GM12878 (cell line): Measurements from ENCODE around the gene RP9. TPM values are rescaled to one million over a fixed set of nuclear protein-coding genes. Genes with fewer than 3 reads are reported as not detected.

Experiments
- ATAC-seq: fragments of 200-7000 bp; cut with Tn5 transposase; 3 replicates; pipeline ENCODE4 v1.9.1; 2020; ENCODE audit warnings: mild to moderate bottlenecking, moderate library complexity
- BruUV-seq: library from RNA; stranded (reverse); fragments of 400-500 nt; replicated peaks from 2 replicates; lab custom pipeline; 2021; lab: Mats Ljungman, UMichigan
- CTCF ChIA-PET: fragments of 300-600 bp; sonication (Branson Sonifier 250); formaldehyde crosslinking; extraction: SDS; loops from one replicate; lab custom pipeline; 2021; ENCODE audit warnings: inconsistent platforms; lab: Yijun Ruan, JAX
- POLR2A ChIA-PET: fragments of 350-600 bp; formaldehyde crosslinking; extraction: SDS; loops from one replicate; lab custom pipeline; 2021; ENCODE audit warnings: inconsistent platforms; lab: Charles Lee
- RAD21 ChIA-PET: fragments of 300-600 bp; sonication (Branson Sonifier 250); formaldehyde crosslinking; loops from one replicate; lab custom pipeline; 2023; ENCODE audit warnings: antibody characterized with exemption; ENCODE audit not compliant: unreplicated experiment; lab: Charles Lee
- SMC1A ChIA-PET: fragments of 300-600 bp; sonication (Branson Sonifier 250); formaldehyde crosslinking; loops from one replicate; lab custom pipeline; 2023; ENCODE audit not compliant: unreplicated experiment, uncharacterized antibody; lab: Charles Lee
- DNase-seq: peaks from one replicate; pipeline ENCODE4 v3.0.0-alpha.2; 2011; ENCODE audit warnings: low read depth, low spot score
- FAIRE-seq: peaks from 3 replicates; lab custom pipeline; 2011; peaks lifted over from hg19 to GRCh38; lab: Jason Lieb, UNC
- H2AFZ ChIP-seq: 2 replicates; pipeline ENCODE4 v1.6.0; 2011; ENCODE audit warnings: low read depth, low read length, control low read depth; ENCODE audit not compliant: control insufficient read depth
- H3K27ac ChIP-seq: 2 replicates; pipeline ENCODE4 v1.5.1; 2011; ENCODE audit warnings: control low read depth; ENCODE audit not compliant: control insufficient read depth, insufficient read depth
- H3K27me3 ChIP-seq, 2 experiments: replicated peaks in 1 of 2; 2 replicates each; pipeline versions ENCODE4 v1.6.0 to v1.6.1; 2011; ENCODE audit warnings: low read length in 1 of 2; ENCODE audit not compliant: control insufficient read depth in 2 of 2, insufficient read depth in 2 of 2
- H3K36me3 ChIP-seq, 2 experiments: 2 replicates each; pipeline ENCODE4 v1.5.1; 2011; ENCODE audit warnings: low read length in 1 of 2; ENCODE audit not compliant: control insufficient read depth in 2 of 2, insufficient read depth in 2 of 2
- H3K4me1 ChIP-seq: 2 replicates; pipeline ENCODE4 v1.6.1; 2011; ENCODE audit warnings: mild to moderate bottlenecking, low read length, moderate library complexity, mixed read lengths; ENCODE audit not compliant: control insufficient read depth, insufficient read depth
- H3K4me2 ChIP-seq: 2 replicates; pipeline ENCODE4 v1.6.0; 2011; ENCODE audit warnings: control low read depth; ENCODE audit not compliant: control insufficient read depth, insufficient read depth
- H3K4me3 ChIP-seq: fragments of 200-600 bp; sonication (generic); 2 replicates; pipeline ENCODE4 v1.5.1; 2016
- H3K79me2 ChIP-seq: 2 replicates; pipeline ENCODE4 v1.6.0; 2011; ENCODE audit warnings: low read length; ENCODE audit not compliant: control insufficient read depth, insufficient read depth
- H3K9ac ChIP-seq: 2 replicates; pipeline ENCODE4 v1.8.0; 2011; ENCODE audit warnings: low read length, control low read depth, mixed read lengths; ENCODE audit not compliant: control insufficient read depth, insufficient read depth
- H3K9me3 ChIP-seq: replicated peaks from 3 replicates; pipeline ENCODE4 v1.5.1; 2011; ENCODE audit warnings: mild to moderate bottlenecking, low read length; ENCODE audit not compliant: control insufficient read depth, insufficient read depth
- H4K20me1 ChIP-seq: 2 replicates; pipeline ENCODE4 v1.6.0; 2011; ENCODE audit not compliant: control insufficient read depth, insufficient read depth
- BCL11A ChIP-seq: IDR thresholded peaks from 2 replicates; pipeline ENCODE4 v1.6.1; 2011; ENCODE audit warnings: low read depth, low read length
- DPF2 ChIP-seq: fragments of 450-650 bp; IDR thresholded peaks from 2 replicates; pipeline ENCODE4 v1.6.1; 2017; ENCODE audit warnings: mild to moderate bottlenecking
- ESRRA ChIP-seq: IDR thresholded peaks from 2 replicates; pipeline ENCODE4 v1.6.1; 2012; ENCODE audit warnings: mild to moderate bottlenecking, low read length, improper control_type of control experiment
- EZH2 ChIP-seq: IDR thresholded peaks from 2 replicates; pipeline ENCODE4 v1.6.1; 2012; ENCODE audit warnings: low read depth, mild to moderate bottlenecking, control low read depth, inconsistent platforms, low read length, borderline replicate concordance; ENCODE audit not compliant: control insufficient read depth
- FOS ChIP-seq: IDR thresholded peaks from 3 replicates; pipeline ENCODE4 v1.6.1; 2011; ENCODE audit warnings: borderline replicate concordance; ENCODE audit not compliant: insufficient read length; ENCODE audit errors: extremely low read depth
- FOXK2 ChIP-seq: fragments of 450-650 bp; IDR thresholded peaks from 2 replicates; pipeline ENCODE4 v1.6.1; 2017; ENCODE audit warnings: mild to moderate bottlenecking, moderate library complexity
- IRF4 ChIP-seq: IDR thresholded peaks from 2 replicates; pipeline ENCODE4 v1.6.1; 2011; ENCODE audit warnings: low read depth, low read length
- KAT2A ChIP-seq: conservative IDR thresholded peaks from 2 replicates; pipeline ENCODE4 v1.6.1; 2011; ENCODE audit warnings: low read depth, low read length; ENCODE audit not compliant: control insufficient read depth
- MTA3 ChIP-seq: IDR thresholded peaks from 2 replicates; pipeline ENCODE4 v1.6.1; 2012; ENCODE audit warnings: low read length, inconsistent platforms, borderline replicate concordance
- MYB ChIP-seq: fragments of 150-350 bp; IDR thresholded peaks from 2 replicates; pipeline ENCODE4 v1.6.1; 2014; ENCODE audit warnings: mild to moderate bottlenecking, low read depth, low read length, borderline replicate concordance
- NFIC ChIP-seq: IDR thresholded peaks from 2 replicates; pipeline ENCODE4 v1.6.1; 2012; ENCODE audit warnings: low read depth, mild to moderate bottlenecking, inconsistent platforms, low read length, moderate library complexity
- SIN3A ChIP-seq: IDR thresholded peaks from 2 replicates; pipeline ENCODE4 v1.6.1; 2012; ENCODE audit warnings: low read depth, low read length, improper control_type of control experiment
- SMC3 ChIP-seq: IDR thresholded peaks from 2 replicates; pipeline ENCODE4 v1.6.1; 2011; ENCODE audit warnings: low read length, improper control_type of control experiment, borderline replicate concordance
- SREBF1 ChIP-seq: IDR thresholded peaks from 2 replicates; pipeline ENCODE4 v1.6.1; 2012; ENCODE audit warnings: mild to moderate bottlenecking, low read length
- SRF ChIP-seq, 2 experiments: IDR thresholded peaks; 2 replicates each; pipeline ENCODE4 v1.6.1; 2011; ENCODE audit warnings: low read depth in 2 of 2, low read length in 2 of 2, mild to moderate bottlenecking in 1 of 2, moderate library complexity in 1 of 2
- STAT3 ChIP-seq: IDR thresholded peaks from 2 replicates; pipeline ENCODE4 v1.6.1; 2011; ENCODE audit warnings: low read depth, low read length, improper control_type of control experiment
- SUZ12 ChIP-seq: fragments of 200-600 bp; sonication (generic); IDR thresholded peaks from one replicate; pipeline ENCODE4 v1.6.1; 2018; ENCODE audit warnings: antibody characterized with exemption, mild to moderate bottlenecking; ENCODE audit not compliant: unreplicated experiment
- YBX1 ChIP-seq: fragments of 450-650 bp; IDR thresholded peaks from 2 replicates; pipeline ENCODE4 v1.6.1; 2016; ENCODE audit warnings: antibody characterized with exemption
- WGBS: methylation state at CpG from one replicate; pipeline ENCODE4 v1.1.6; 2016; ENCODE audit warnings: low lambda C conversion rate; ENCODE audit not compliant: insufficient replicate concordance, insufficient coverage; ENCODE audit errors: missing lambda C conversion rate; 5-methylcytosine and 5-hydroxymethylcytosine counted together
- in situ Hi-C: fragments of 300-500 bp; cut with MboI; formaldehyde crosslinking; loops from 9 replicates; pipeline ENCODE4 v1.14.3; 2018; ENCODE audit warnings: mixed read lengths
- intact Hi-C: fragments of 100-400 bp; cut with micrococcal nuclease; formaldehyde crosslinking; loops from one replicate; pipeline ENCODE4 v1.14.2; 2022; ENCODE audit not compliant: unreplicated experiment
- polyA plus RNA-seq, 11 experiments: library from polyadenylated mRNA; depleted of rRNA in 4 of 11; unstranded in 6 of 11; stranded (reverse) in 5 of 11; fragments of >200 nt; fragmentation: Nextera tagmentation in 4 of 11; fragmentation: Illumina TruSeq in 1 of 11; extraction: Ambion mirVana in 4 of 11; extraction: Trizol in 1 of 11; gene quantifications; 1 replicate in 1 of 11; 2 replicates in 10 of 11; pipeline versions ENCODE4 v1.2.1 to v1.2.3, GENCODE V29; 2011 to 2016; ENCODE audit warnings: inconsistent platforms in 2 of 11, missing spikeins in 2 of 11, low read depth in 1 of 11
- total RNA-seq, 4 experiments: library from RNA; depleted of rRNA in 3 of 4; stranded (reverse); fragments of >200 nt in 3 of 4; fragmentation: Illumina TruSeq in 1 of 4; extraction: Trizol in 1 of 4; gene quantifications; 2 replicates each; pipeline versions ENCODE4 v1.2.1 to v1.2.3, GENCODE V29; 2013 to 2021
- TF ChIP-seq, protein P1 (sequence below), 3 experiments: IDR thresholded peaks in 2 of 3; conservative IDR thresholded peaks in 1 of 3; 2 replicates each; pipeline ENCODE4 v1.5.1; 2011; ENCODE audit warnings: low read depth in 3 of 3, low read length in 3 of 3, mild to moderate bottlenecking in 3 of 3, control low read depth in 2 of 3, moderate library complexity in 2 of 3, inconsistent platforms in 1 of 3, mixed read lengths in 1 of 3; ENCODE audit not compliant: control insufficient read depth in 2 of 3, insufficient read depth in 1 of 3; ENCODE audit errors: extremely low read depth in 1 of 3
- TF ChIP-seq, protein P2 (sequence below): IDR thresholded peaks from 2 replicates; pipeline ENCODE4 v1.6.1; 2012; ENCODE audit warnings: low read depth, low read length, improper control_type of control experiment

The RP9 gene
- total and polyA plus RNA-seq, 10 of the 15 experiments (the other 5 are each of a cell fraction or from before 2014, with no cell fraction given), result 7.6 to 25.3 (median 16.9) TPM

DNA sequence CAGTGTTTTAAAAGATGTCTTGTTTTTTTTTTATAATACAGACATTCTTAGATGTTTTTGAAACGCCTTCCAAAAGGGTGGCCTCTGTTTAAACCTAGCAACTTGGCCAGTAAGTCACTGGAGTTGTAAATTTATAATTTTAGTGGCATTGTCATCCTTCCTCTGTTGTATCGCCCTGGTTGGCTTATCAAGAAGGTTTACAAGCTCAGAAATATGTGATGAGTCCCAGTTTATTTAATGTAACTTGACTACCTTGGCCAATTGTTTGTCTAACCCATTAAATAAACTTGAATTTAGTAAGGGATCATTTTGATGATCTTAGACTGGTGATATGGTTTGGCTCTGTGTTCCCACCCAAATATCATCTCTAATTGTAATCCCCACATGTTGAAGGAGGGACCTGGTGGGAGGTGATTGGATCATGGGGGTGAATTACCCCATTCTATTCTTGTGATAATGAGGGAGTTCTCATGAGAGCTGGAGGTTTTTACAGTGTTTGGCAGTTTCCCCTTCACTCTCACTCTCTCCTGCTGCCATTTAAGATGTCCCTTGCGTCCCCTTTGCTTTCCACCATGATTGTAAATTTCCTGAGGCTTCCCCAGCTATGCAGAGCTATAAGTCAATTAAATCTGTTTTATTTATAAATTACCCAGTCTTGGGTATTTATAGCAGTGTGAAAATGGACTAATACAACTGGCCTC is 33.2 kb downstream of the RP9 start:
- WGBS, result 14% methylated on average over 3 of the region's 3 CpGs
- TF ChIP-seq SREBF1, result no peak
- no peak for TF ChIP-seq BCL11A
- TF ChIP-seq, protein P1, sequence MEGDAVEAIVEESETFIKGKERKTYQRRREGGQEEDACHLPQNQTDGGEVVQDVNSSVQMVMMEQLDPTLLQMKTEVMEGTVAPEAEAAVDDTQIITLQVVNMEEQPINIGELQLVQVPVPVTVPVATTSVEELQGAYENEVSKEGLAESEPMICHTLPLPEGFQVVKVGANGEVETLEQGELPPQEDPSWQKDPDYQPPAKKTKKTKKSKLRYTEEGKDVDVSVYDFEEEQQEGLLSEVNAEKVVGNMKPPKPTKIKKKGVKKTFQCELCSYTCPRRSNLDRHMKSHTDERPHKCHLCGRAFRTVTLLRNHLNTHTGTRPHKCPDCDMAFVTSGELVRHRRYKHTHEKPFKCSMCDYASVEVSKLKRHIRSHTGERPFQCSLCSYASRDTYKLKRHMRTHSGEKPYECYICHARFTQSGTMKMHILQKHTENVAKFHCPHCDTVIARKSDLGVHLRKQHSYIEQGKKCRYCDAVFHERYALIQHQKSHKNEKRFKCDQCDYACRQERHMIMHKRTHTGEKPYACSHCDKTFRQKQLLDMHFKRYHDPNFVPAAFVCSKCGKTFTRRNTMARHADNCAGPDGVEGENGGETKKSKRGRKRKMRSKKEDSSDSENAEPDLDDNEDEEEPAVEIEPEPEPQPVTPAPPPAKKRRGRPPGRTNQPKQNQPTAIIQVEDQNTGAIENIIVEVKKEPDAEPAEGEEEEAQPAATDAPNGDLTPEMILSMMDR (IDR thresholded peaks at IDR 0.05 in 2 of 3, conservative IDR thresholded peaks at IDR 0.05 in 1 of 3; ENCODE audit: control insufficient read depth in 2 of 3, extremely low read depth in 1 of 3, insufficient read depth in 1 of 3, low read depth in 3 of 3, low read length in 3 of 3), result no peak
- TF ChIP-seq EZH2, result no peak
- no peak for TF ChIP-seq SRF (IDR thresholded peaks at IDR 0.05; ENCODE audit: low read depth in 2 of 2, low read length in 2 of 2)
- TF ChIP-seq YBX1, result no peak
- TF ChIP-seq NFIC, result no peak
- no peak for TF ChIP-seq DPF2
- no peak for TF ChIP-seq SIN3A
- no peak for TF ChIP-seq ESRRA
- no peak for TF ChIP-seq IRF4
- no peak for TF ChIP-seq MTA3
- no peak for TF ChIP-seq MYB
- TF ChIP-seq SMC3, result no peak
- TF ChIP-seq, protein P2, sequence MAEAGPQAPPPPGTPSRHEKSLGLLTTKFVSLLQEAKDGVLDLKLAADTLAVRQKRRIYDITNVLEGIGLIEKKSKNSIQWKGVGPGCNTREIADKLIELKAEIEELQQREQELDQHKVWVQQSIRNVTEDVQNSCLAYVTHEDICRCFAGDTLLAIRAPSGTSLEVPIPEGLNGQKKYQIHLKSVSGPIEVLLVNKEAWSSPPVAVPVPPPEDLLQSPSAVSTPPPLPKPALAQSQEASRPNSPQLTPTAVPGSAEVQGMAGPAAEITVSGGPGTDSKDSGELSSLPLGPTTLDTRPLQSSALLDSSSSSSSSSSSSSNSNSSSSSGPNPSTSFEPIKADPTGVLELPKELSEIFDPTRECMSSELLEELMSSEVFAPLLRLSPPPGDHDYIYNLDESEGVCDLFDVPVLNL, result no peak
- TF ChIP-seq SUZ12, result no peak
- TF ChIP-seq FOS, result no peak
- TF ChIP-seq STAT3, result no peak
- TF ChIP-seq FOXK2, result no peak
- no peak for TF ChIP-seq KAT2A
- no peak for ATAC-seq
- RAD21 ChIA-PET, result no interaction called here
- DNase-seq, result no peak
- POLR2A ChIA-PET, result no interaction called here
- H3K36me3 ChIP-seq, result no peaks in the 10 kb centered on the region
- H3K9me3 ChIP-seq, result no peaks in the 10 kb centered on the region; the same call in 2 of the 3 replicates
- CTCF ChIA-PET, result no interaction called here
- no peak overlapping the region for H2AFZ ChIP-seq
- H3K27ac ChIP-seq, result no peak overlapping the region
- SMC1A ChIA-PET, result interaction anchor here (1.2 kb wide), 1 partner anchor 13 kb away, joined by 3 read pairs; no protein-coding TSS in a partner anchor
- H3K79me2 ChIP-seq, result no peaks in the 10 kb centered on the region
- in situ Hi-C loops, result no loop called here
- intact Hi-C loops, result no loop called here
- H3K27me3 ChIP-seq, result peaks cover 0 to 2% of the 10 kb centered on the region in 2 experiments; a peak in 2 of 4 replicates
- no peak for FAIRE-seq
- H3K9ac ChIP-seq, result no peak overlapping the region
- no peaks in the 10 kb centered on the region for H3K4me1 ChIP-seq
- no peaks in the 10 kb centered on the region for H4K20me1 ChIP-seq
- no peak overlapping the region for H3K4me2 ChIP-seq
- H3K4me3 ChIP-seq, result no peak overlapping the region
- BruUV-seq, result no TSS peak
